Activated B cell treated with CpG ODN at 0.5 μM for 24 hours (primary cell): ENCODE data around the gene TMEM238L. TPM values are rescaled to one million over a fixed set of nuclear protein-coding genes. Genes with fewer than 3 reads are reported as not detected.

Experiments
- ATAC-seq: fragments of 200-7000 bp; cut with Tn5 transposase; one replicate; pipeline ENCODE4 v1.10.0; 2021; ENCODE audit warnings: low read depth, mild to moderate bottlenecking, moderate library complexity
- CTCF ChIA-PET: fragments of 350-600 bp; sonication (Branson Sonifier 250); formaldehyde crosslinking; loops from one replicate; lab custom pipeline; 2021; ENCODE audit warnings: antibody characterized with exemption; lab: Charles Lee
- POLR2A ChIA-PET: fragments of 350-600 bp; sonication (Branson Sonifier 250); formaldehyde crosslinking; loops from one replicate; lab custom pipeline; 2021; ENCODE audit warnings: antibody characterized with exemption; lab: Charles Lee
- DNase-seq: peaks from one replicate; pipeline ENCODE4 v3.0.0; 2022
- H3K27ac Mint-ChIP-seq: one replicate; pipeline ENCODE4 v1.8.0; 2020; ENCODE audit warnings: mixed read lengths
- H3K27me3 Mint-ChIP-seq: one replicate; pipeline ENCODE4 v1.8.0; 2021; ENCODE audit warnings: mixed read lengths
- H3K36me3 Mint-ChIP-seq: one replicate; pipeline ENCODE4 v1.8.0; 2021; ENCODE audit warnings: low read depth, mixed read lengths
- H3K4me1 Mint-ChIP-seq: one replicate; pipeline ENCODE4 v1.8.0; 2021; ENCODE audit warnings: mixed read lengths
- H3K4me3 Mint-ChIP-seq: one replicate; pipeline ENCODE4 v1.8.0; 2020; ENCODE audit warnings: mild to moderate bottlenecking, mixed read lengths
- H3K9me3 Mint-ChIP-seq: one replicate; pipeline ENCODE4 v1.8.0; 2020; ENCODE audit warnings: mixed read lengths
- intact Hi-C: fragments of 100-400 bp; cut with micrococcal nuclease; formaldehyde crosslinking; loops from one replicate; pipeline ENCODE4 v1.15.1; 2024
- total RNA-seq: library from RNA; stranded (reverse); gene quantifications from 2 replicates; pipeline ENCODE4 v1.2.3, GENCODE V29; 2022
- TF ChIP-seq, protein P1 (sequence below): fragments of 200-600 bp; IDR thresholded peaks from one replicate; pipeline ENCODE4 v1.8.0; 2022; ENCODE audit warnings: antibody characterized with exemption, mild to moderate bottlenecking

TMEM238L gene
- total RNA-seq, 1 donor from 2014 or later, result not detected

DNA sequence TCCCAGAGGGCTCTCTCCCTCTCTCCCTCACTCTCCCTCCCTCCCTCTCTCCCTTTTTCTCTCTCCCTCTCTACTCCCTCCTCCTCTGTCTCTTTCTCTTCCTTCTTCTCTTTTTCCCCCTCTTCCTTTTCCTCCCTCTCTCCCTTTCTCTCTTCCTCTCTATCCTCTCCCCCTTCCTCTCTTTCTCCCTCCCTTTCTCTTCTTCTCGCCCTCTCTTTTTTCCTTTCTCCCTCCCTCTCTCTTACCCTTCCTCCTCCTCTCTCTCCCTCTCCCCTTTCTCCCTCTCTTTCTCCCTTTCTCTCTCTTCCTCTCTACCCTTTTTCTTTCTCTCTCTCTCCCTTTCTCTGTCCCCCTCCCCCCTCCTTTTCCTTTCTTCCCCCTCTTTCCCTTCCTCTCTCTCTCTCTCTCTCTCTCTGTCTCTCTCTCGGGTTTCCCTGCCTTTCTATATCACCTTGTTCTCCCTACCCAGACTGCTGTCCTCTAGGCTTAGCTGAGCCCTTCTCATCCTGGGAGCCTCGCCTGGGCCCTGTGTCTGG lies 48.2 kb downstream of the TMEM238L start:
- intact Hi-C loops, result loop anchor here (10.0 kb wide), 1 partner anchor 89 kb away; no protein-coding TSS in a partner anchor
- Mint-ChIP-seq H3K4me3 (no peak overlapping the region), H3K36me3 (no peaks in the 10 kb centered on the region), H3K27me3 (no peaks in the 10 kb centered on the region), H3K27ac (no peak overlapping the region), H3K4me1 (no peaks in the 10 kb centered on the region), H3K9me3 (no peaks in the 10 kb centered on the region)
- TF ChIP-seq, protein P1, sequence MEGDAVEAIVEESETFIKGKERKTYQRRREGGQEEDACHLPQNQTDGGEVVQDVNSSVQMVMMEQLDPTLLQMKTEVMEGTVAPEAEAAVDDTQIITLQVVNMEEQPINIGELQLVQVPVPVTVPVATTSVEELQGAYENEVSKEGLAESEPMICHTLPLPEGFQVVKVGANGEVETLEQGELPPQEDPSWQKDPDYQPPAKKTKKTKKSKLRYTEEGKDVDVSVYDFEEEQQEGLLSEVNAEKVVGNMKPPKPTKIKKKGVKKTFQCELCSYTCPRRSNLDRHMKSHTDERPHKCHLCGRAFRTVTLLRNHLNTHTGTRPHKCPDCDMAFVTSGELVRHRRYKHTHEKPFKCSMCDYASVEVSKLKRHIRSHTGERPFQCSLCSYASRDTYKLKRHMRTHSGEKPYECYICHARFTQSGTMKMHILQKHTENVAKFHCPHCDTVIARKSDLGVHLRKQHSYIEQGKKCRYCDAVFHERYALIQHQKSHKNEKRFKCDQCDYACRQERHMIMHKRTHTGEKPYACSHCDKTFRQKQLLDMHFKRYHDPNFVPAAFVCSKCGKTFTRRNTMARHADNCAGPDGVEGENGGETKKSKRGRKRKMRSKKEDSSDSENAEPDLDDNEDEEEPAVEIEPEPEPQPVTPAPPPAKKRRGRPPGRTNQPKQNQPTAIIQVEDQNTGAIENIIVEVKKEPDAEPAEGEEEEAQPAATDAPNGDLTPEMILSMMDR, result no peak
- no peak for ATAC-seq
- CTCF ChIA-PET, result no interaction called here
- DNase-seq, result no peak
- POLR2A ChIA-PET, result no interaction called here

DNA sequence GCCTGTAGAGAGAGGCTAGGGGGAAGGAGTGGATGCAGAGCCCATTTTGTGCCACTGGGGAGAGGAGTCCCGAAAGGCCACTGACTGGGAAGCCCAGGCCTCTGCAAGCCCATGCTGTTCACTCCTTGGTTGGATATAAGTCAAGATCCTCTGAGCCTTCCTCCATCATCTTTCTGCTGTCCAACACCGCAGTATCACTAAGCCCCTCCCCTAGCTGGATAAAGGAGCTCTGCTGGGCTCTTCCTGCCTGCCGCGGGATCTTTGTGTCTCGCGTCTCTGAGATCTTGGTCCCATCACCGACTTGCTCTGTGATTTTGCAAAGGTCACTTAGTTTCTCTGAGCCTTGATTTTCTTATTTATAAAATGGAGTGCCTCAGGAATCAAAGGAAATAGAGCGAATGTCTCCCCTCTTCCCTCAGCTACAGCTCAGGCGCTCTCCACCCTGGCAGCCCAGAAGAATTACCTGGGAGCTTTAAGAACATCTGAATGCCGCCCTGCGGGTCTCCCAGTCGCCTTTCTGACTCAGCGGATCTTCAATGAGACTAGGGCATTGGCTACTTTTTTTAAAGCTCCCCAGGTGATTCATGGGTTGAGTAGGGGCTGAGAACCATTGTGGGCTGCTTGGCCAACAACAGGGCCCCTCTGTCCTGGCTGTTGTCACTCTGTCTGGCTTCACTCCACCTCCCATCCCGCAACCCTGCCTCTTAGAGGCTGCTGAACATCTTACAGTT lies 48.9 kb downstream of the TMEM238L start:
- Mint-ChIP-seq H3K27ac (no peak overlapping the region), H3K4me1 (no peaks in the 10 kb centered on the region), H3K36me3 (no peaks in the 10 kb centered on the region), H3K9me3 (no peaks in the 10 kb centered on the region), H3K4me3 (no peak overlapping the region), H3K27me3 (no peaks in the 10 kb centered on the region)
- ChIA-PET CTCF (no interaction called here), POLR2A (no interaction called here)
- ATAC-seq (no peak), DNase-seq (no peak)
- TF ChIP-seq, protein P1, result no peak
- intact Hi-C loops, result loop anchor here (10.0 kb wide), 1 partner anchor 90 kb away; no protein-coding TSS in a partner anchor

DNA sequence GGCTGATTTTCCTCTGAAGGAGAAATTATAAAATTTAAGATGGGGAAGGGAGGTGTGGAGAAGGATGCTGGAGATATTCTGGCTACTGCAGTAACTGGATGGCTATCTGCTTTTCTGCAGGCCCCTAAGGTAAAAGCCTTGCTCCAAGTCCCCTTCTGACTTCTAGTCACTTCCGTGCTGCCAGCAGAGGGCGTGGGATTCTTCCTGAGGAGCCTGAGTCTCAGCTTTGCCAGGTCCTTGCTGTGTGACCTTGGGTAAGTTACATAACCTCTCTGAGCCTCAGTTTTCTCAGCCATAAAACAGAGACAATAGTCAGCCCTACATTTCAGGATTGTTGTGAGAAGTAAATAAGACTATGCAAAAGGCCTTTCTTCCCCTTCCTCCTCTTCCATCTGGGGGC lies 49.8 kb downstream of the TMEM238L start:
- Mint-ChIP-seq H3K27ac (no peak overlapping the region), H3K4me3 (no peak overlapping the region), H3K36me3 (no peaks in the 10 kb centered on the region), H3K27me3 (no peaks in the 10 kb centered on the region), H3K4me1 (no peaks in the 10 kb centered on the region), H3K9me3 (no peaks in the 10 kb centered on the region)
- ATAC-seq, result no peak
- ChIA-PET CTCF (no interaction called here), POLR2A (no interaction called here)
- intact Hi-C loops, result loop anchor here (10.0 kb wide), 1 partner anchor 91 kb away; no protein-coding TSS in a partner anchor
- TF ChIP-seq, protein P1, result no peak
- no peak for DNase-seq

DNA sequence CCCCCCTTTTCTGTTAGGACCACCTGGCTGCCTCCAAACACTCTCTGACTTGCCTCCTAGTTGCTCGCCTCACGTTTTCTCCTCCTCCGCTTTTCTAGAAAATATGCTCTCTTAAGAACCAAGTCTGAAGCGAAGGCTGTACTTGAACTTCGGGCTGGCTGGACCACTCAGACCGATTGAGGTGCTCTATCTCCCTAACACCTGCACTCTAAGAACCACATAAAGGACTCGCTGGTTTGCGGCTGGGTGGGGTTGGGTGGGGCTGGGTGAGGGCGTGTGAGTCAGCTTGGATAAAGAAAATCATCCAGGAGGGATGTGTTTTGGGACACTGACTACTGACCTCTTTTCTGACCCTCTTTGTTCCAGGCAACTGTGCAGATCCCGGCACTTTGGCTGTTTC lies 51.2 kb downstream of the TMEM238L start:
- H3K36me3 Mint-ChIP-seq, result no peaks in the 10 kb centered on the region
- no peak overlapping the region for H3K27ac Mint-ChIP-seq
- ChIA-PET CTCF (no interaction called here), POLR2A (no interaction called here)
- TF ChIP-seq, protein P1, result no peak
- intact Hi-C loops, result loop anchor here (10.0 kb wide), 1 partner anchor 92 kb away; no protein-coding TSS in a partner anchor
- no peaks in the 10 kb centered on the region for H3K9me3 Mint-ChIP-seq
- no peaks in the 10 kb centered on the region for H3K4me1 Mint-ChIP-seq
- no peaks in the 10 kb centered on the region for H3K27me3 Mint-ChIP-seq
- H3K4me3 Mint-ChIP-seq, result no peak overlapping the region
- DNase-seq, result no peak
- no peak for ATAC-seq

DNA sequence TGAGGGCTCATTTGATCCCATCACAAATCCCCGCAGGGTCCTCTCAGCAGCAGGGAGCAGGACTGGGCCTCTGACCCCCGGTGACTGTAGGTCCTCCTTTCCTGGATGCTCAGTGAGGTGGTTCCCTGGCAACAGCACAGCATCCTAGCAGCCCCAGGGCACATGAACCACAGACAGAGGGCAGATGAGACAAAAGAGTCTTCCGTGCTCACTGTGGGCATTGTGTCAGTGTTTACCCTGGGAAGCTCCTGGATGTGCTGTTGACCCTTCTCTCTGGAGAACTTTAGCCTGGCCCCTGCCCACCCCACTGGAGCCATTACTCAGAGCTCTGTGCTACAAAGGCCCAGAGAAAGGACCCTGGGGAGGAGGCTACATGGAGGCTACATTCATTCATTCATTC lies 52.3 kb downstream of the TMEM238L start:
- Mint-ChIP-seq H3K9me3 (no peaks in the 10 kb centered on the region), H3K27me3 (no peaks in the 10 kb centered on the region), H3K36me3 (no peaks in the 10 kb centered on the region), H3K4me1 (no peaks in the 10 kb centered on the region), H3K27ac (no peak overlapping the region), H3K4me3 (no peak overlapping the region)
- CTCF ChIA-PET, result no interaction called here
- DNase-seq (no peak), ATAC-seq (no peak)
- intact Hi-C loops, result loop anchor here (10.0 kb wide), 1 partner anchor 93 kb away; no protein-coding TSS in a partner anchor
- POLR2A ChIA-PET, result no interaction called here
- TF ChIP-seq, protein P1, result no peak
